PC-3 (cell line): Measurements from ENCODE around the gene VAX1.

ENCODE experiments used
- EZH2 ChIP-seq: fragments of 300-600 bp; sonication (generic); IDR thresholded peaks from one replicate; pipeline ENCODE4 v1.6.1; 2017; ENCODE audit warnings: antibody characterized with exemption, mild to moderate bottlenecking, low read length; ENCODE audit not compliant: unreplicated experiment
- EZH2phosphoT487 ChIP-seq: fragments of 300-600 bp; sonication (generic); IDR thresholded peaks from 2 replicates; pipeline ENCODE4 v1.6.1; 2018; ENCODE audit warnings: mild to moderate bottlenecking, antibody characterized with exemption, low read length, borderline replicate concordance
- TF ChIP-seq, protein P1 (sequence below): fragments of 300-600 bp; sonication (generic); conservative IDR thresholded peaks from 2 replicates; pipeline ENCODE4 v1.5.1; 2017; ENCODE audit warnings: antibody characterized with exemption, low read depth, mild to moderate bottlenecking, low read length

DNA sequence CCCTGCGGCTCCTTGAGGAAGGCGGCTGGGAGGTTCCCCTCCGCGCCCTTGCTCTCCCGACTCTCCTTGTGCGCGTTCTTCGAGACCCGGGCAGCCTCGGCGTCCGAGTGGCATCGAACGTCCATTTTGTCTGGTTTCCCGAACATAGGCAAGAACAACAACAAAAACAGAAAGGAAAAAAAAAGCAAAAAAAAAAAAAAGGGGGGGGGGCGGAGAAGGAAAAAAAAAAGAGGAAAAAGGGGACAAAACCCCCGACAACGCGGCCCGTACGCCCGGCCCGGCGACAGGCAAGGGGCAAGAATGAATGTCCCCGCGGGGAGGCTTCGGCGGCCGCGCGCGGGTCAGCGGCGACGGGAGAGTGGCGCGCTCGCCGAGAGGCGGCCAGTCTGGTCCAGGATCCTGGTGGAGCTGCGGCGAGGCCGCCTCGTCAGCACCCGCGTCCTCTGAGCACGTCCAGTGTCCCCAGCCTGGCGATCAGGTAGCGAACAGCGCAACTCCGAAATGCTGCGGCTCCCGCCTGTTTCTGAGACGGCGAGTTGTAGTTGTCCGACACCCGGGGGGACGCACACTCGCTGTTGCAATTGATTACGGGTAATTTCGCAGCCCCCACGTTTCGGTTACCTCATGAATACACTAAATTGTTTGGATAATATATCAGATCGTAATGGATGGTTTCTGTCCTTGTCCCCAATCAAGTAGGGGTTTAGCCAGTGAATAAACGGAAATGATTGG is at the start of gene VAX1:
- TF ChIP-seq, protein P1, sequence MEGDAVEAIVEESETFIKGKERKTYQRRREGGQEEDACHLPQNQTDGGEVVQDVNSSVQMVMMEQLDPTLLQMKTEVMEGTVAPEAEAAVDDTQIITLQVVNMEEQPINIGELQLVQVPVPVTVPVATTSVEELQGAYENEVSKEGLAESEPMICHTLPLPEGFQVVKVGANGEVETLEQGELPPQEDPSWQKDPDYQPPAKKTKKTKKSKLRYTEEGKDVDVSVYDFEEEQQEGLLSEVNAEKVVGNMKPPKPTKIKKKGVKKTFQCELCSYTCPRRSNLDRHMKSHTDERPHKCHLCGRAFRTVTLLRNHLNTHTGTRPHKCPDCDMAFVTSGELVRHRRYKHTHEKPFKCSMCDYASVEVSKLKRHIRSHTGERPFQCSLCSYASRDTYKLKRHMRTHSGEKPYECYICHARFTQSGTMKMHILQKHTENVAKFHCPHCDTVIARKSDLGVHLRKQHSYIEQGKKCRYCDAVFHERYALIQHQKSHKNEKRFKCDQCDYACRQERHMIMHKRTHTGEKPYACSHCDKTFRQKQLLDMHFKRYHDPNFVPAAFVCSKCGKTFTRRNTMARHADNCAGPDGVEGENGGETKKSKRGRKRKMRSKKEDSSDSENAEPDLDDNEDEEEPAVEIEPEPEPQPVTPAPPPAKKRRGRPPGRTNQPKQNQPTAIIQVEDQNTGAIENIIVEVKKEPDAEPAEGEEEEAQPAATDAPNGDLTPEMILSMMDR: no peak
- no peak for TF ChIP-seq EZH2
- no peak; the same call in 1 of the 2 replicates for TF ChIP-seq EZH2phosphoT487
